Ecto neural progenitor cell (in vitro differentiated cells): ENCODE results near the gene ZNF287.
A peak's percentile ranks its signal among the peaks of the same experiment; 100 is the strongest.

Source experiments
- DNase-seq: peaks from one replicate; pipeline ENCODE4 v3.0.0-alpha.2; 2018; ENCODE audit warnings: low spot score

ZNF287 gene

GRCh38 chr17:16516594-16517051 lies 52.4 kb downstream of the ZNF287 start:
- DNase-seq, result peak; percentile 63

GRCh38 chr17:16515933-16516332 lies 53.1 kb downstream of the ZNF287 start:
- DNase-seq, result no peak

DNA sequence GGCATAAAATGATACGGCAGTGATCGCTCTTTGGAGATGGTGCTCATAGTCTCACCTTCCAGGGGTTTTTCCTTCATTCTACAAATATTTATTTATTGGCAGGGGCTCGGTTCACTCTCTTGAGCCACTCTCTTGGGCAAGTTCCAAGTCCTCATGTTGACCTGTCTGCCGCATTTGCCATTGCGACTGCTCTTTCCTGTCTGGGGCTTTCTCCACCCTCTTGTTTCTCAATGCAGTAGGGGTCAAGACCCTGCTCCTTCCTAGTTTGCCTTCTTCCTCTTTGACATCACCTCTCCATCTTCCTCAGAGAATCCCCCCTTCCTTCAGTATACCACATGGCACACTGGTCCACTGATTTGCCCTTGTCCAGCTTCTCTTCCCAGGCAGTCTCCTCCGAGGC lies 55.1 kb downstream of the ZNF287 start:
- no peak for DNase-seq

GRCh38 chr17:16512011-16512410 lies 57.0 kb downstream of the ZNF287 start:
- DNase-seq, result peak; percentile 62

- DNase-seq, result no peak
These were observed 57.4 kb downstream of the ZNF287 start for GRCh38 chr17:16511593-16511992.

DNA sequence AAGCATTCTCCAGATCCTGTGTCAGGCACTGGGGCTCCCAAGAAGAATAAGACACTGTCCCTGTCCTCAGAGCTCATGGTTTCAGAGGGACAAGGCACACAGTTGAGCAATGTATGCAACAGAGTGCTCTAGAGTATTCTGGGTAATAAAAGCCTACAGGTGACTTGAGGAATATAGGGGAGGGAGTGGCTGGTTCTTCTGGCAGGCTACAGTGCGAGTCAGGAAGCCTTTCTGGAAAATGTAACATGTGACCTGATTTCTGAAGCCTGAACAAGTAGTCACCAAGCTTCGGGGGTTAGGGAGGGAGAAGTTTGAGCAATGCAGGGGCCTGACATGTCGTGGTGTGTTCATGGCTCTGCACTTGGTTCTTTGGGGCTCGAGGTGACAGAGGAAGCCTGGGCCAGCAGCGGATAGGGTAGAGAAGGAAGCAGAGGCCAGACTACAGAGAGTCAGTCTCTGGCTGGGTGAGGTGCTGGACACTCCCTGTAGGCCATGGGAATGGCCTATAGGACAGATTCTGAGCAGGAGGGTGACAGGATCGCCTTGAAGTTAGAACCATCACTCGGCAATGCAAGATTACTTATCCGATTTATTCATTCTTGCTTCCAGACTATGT lies 61.0 kb downstream of the ZNF287 start:
- DNase-seq, result no peak

DNA sequence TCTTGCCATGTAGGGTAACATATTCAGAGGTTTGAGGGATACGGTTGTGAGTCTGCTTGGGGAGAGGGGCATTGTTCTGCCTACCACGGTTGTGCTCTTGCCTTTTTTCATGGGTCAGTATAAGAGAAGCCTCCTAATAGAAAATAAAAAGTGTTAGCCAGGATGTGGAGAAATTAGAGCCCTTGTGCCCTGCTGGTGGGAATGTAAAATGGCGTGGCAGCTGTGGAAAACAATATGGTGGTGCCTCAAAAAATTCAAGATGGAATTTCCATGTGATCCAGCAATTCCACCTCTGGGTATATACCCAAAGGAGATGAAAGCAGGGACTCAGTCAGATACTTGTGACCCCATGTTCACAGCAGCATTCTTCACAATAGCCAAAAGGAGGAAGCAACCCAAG lies 62.8 kb downstream of the ZNF287 start:
- DNase-seq, result no peak

DNA sequence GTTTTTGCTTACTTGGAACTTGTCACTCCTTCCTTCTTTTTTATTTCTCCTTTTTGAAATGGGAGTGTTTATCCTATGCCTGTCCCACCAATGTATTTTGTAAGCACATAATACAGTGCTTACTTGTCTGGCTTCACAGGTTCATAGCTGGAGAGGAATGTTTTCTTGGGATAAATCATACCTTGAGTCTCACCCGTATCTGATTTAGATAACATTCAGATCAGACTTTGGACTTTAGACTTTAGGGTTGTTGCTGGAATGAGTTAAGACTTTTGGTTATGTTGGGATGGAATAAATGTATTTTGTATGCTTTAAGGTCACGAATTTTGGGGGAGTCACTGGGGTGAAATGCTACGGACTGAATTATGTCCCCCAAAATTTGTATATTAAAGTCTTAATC lies 64.0 kb downstream of the ZNF287 start:
- DNase-seq, result no peak
